GM19099 (cell line): ENCODE results near the gene RNU6-9.

Experiments used
- POLR2A ChIP-seq: IDR thresholded peaks from 3 replicates; pipeline ENCODE4 v1.6.1; 2011; ENCODE audit warnings: low read depth; ENCODE audit not compliant: insufficient read length; ENCODE audit errors: extremely low read depth

The RNU6-9 gene

GRCh38 chr19:858868-859843 is 34.1 kb upstream of the RNU6-9 start, which contains the start of gene CFD:
CFD (plus strand) TSS chr19:859664; CDS start chr19:859690, 26 bp downstream.
- TF ChIP-seq POLR2A, result no peak

GRCh38 chr19:861141-861755 is 32.0 kb upstream of the RNU6-9 start:
- no peak for TF ChIP-seq POLR2A

DNA sequence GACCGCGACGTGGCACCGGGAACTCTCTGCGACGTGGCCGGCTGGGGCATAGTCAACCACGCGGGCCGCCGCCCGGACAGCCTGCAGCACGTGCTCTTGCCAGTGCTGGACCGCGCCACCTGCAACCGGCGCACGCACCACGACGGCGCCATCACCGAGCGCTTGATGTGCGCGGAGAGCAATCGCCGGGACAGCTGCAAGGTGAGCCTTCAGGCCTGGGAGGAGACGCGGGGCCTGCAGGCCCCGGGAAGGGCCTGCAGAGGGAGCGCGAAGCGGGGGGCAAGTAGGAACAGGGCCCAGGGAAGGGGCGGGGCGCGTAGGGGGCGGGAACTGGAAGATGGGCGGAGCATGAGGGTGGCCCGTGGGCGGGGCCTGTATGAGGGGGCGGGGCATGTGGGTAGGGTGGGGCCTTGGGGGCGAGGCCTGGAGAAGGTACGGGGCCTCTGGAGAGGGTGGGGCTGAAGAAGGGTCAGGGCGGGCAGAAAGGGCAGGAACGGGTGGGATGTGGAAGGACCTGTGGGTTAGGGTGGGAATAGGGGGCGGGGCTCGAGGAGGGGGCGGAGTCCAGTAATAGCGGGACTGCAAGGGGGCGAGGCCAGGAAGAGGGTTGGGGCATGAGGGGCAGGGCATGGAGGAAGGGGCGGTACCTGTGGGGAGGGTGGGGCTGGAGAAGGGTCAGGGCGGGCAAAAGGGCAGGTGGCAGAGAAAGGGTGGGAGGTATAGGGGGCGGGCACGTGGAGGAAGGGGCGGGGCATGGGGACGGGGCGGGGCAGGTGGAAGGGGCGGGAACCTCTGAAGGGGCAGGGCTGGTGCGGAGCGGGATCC is 31.3 kb upstream of the RNU6-9 start:
- TF ChIP-seq POLR2A, result no peak

- TF ChIP-seq POLR2A, result no peak
These were observed 30.5 kb upstream of the RNU6-9 start for GRCh38 chr19:862581-863314.

- no peak for TF ChIP-seq POLR2A
These were observed 30.0 kb upstream of the RNU6-9 start for GRCh38 chr19:863315-863620.

DNA sequence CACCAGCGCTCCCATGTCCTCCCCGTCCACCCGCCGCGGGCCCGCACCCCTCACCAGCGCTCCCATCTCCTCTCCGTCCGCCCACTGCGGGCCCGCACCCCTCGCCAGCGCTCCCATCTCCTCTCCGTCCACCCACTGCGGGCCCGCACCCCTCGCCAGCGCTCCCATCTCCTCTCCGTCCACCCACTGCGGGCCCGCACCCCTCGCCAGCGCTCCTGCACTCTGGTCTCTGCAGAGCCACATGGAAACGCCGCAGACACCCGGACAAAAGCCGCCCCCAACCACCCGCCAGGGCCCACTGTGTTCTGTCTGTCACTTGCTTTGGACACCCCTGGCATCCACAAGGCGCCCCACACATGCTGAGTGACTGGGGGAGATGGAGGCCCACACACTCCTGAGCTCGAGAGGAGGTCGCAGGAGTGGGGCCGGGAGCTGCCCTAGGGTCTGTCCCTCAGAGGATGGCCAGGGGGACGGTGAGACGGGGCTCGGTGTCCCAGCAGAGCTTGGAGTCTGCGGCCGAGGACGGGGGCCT is 26.4 kb upstream of the RNU6-9 start:
- no peak for TF ChIP-seq POLR2A

GRCh38 chr19:867301-867793 is 25.9 kb upstream of the RNU6-9 start:
- TF ChIP-seq POLR2A, result no peak

- TF ChIP-seq POLR2A, result no peak
These were observed 25.3 kb upstream of the RNU6-9 start for GRCh38 chr19:867855-868457.

DNA sequence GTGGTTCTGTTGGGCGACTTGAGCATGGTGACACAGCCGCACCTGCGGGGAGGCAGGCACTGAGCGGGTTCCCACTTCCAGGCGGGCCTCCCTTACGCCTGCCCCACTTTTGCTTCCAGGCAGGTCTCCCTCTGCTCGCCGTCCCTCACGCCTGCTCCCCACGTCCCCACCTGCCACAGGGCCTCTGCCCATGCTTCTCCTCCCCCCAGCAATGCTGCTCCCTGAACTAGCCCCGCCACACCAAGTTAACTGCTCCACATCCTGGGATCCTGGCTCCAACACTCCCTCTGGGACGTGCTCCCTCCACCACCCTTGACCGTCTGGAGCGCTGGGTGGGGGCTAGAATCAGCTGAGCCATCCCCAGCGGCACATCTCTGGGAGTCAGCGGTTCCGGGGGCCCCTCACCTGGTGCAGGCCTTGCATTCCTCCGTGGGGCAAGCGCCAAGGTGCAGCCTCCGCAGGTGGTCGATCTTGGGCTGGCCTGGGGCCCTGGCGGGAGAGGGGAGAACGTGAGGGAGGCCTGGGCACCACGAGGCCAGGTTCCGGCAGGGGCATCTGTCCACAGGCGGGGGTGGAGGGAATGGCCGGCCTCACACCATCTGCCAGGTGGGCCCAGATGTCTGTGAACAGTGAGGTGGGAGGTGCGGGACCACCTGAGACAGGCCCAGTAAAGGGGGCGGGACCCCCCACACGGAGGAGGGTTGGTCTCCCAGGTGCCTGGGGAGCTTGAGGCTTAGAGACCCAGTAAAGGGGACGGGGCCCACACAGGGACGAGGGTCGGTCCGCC is 24.6 kb upstream of the RNU6-9 start:
- no peak for TF ChIP-seq POLR2A

DNA sequence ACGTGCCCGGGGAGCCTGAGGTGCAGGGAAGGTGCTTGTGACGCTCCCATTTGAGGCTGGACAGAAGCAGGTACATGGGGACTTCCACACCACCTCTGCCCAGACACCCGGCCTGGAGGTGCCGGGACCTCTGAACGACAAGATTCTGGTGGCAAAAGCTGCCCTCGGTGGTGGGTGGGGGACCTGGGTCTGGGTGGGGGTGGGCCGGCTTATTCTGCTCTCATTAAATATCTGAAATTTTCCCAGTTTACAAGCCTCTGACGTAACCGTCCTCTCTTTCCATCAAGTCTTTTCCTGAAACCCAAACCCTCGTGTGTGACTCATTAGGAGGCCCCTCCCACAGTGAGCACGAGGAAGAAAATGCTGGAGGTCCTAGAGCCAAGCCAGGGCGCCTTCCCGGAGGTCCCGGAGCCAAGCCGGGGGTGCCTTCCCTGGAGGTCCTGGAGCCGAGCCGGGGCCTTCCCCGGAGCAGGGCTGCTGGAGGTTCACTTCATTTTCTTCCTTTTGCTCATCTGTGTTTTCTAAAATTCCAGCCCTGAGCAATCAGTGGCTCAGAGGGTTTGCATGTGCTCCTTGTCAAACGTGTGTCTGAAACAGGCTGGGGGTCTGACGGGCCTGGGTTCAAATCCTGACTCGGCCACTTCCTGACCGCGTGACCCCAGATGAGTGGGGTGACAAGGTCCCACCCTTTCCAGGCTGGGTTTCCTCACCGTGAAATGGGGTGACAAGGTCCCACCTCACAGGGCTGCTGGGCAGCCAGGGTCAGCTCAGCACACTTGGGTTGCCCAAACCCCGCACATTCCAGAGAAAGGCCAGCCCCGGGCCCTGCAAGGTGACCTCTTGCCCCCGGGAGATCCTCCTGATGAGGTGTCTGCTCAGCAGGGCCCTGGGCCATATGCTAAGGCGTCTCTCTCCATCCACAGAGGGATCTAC is 23.8 kb upstream of the RNU6-9 start:
- TF ChIP-seq POLR2A, result no peak

DNA sequence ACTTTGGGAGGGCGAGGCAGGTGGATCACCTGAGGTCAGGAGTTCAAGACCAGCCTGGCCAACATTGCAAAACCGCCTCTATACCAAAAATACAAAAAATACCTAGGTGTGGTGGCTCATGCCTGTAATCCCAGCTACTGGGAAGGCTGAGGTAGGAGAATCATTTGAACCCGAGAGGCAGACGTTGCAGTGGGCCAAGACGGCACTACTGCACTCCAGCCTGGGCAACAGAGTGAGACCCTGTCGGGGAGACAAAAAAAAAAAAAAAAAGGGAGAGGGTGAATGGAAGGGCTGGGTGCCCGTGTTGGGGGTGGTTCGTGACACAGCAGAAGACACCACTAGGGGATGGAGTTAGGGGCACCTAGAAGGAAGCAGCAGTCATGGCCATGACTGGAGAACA is 23.0 kb upstream of the RNU6-9 start:
- no peak for TF ChIP-seq POLR2A

DNA sequence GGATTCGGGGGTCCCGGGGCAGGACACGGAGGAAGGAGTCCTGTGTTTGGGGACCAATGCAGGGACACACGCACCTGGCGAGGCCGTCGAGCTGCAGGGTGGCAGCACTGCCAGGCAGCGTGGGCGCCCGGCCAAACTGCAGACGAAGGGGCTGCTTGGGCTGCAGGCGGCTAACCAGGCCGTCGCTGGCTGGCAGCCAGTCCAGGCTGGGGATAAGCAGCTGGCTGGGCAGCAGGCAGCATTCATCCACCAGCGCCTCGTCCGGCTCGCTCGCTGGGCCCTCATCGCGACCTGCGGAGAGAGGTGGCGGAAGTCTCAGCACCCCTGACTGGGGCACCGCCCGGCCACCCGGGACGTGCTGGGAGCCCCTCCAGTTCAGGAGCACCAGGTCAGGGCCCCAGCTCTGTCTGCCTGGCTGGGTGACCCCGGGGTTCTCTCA is 22.3 kb upstream of the RNU6-9 start:
- TF ChIP-seq POLR2A, result no peak
